DMS114 treated with DMSO at 0.1 percent for 48 hours (cell line): ENCODE results near the gene RBM14.
"Not testable (repeated sequence)": the region's sequence is repeated elsewhere in the genome, so short reads cannot be mapped to it uniquely, and the experiment has no call there.

ENCODE experiments used
- DNase-seq: peaks from one replicate; lab custom pipeline; 2025; ENCODE audit not compliant: unreplicated experiment; lab: John Stamatoyannopoulos, UW

RBM14 gene

GRCh38 chr11:66631883-66632282, 15.5 kb downstream of the RBM14 start:
- DNase-seq: no peak

GRCh38 chr11:66632952-66633351, 16.5 kb downstream of the RBM14 start:
- DNase-seq: no peak

- DNase-seq: no peak
Measured at GRCh38 chr11:66636411-66636810, 20.0 kb downstream of the RBM14 start.

DNA sequence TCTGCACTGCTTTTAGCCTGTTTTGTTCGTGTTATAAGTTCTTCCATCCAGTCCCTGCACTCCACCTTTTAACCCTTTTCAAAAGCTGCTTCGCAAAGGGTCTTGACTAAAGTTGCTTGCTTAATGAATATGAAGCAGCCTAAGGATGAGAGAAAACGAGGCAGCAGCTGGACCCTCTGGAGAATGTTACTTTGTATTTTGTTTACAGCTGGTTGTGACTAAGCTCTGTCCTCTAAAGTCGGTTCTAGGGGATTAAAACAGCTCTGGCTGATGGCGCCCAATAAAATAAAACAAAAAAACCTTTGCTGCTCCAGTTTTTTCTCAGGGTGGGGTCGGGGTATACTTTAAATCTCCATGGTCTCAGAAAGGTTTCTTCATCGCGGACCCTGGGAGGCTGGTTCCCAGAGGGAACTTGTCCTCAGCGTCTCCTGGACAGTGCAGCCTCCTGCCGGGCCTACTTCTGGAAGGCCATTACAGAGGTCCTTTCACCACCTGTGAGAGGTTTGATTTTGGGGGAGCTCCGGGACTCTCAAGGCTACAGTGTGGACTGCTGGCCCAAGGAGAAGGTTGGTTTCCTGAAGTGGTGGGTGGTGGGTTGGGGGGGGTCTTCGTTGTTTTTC, 21.2 kb downstream of the RBM14 start:
- DNase-seq: peak; percentile 49

DNA sequence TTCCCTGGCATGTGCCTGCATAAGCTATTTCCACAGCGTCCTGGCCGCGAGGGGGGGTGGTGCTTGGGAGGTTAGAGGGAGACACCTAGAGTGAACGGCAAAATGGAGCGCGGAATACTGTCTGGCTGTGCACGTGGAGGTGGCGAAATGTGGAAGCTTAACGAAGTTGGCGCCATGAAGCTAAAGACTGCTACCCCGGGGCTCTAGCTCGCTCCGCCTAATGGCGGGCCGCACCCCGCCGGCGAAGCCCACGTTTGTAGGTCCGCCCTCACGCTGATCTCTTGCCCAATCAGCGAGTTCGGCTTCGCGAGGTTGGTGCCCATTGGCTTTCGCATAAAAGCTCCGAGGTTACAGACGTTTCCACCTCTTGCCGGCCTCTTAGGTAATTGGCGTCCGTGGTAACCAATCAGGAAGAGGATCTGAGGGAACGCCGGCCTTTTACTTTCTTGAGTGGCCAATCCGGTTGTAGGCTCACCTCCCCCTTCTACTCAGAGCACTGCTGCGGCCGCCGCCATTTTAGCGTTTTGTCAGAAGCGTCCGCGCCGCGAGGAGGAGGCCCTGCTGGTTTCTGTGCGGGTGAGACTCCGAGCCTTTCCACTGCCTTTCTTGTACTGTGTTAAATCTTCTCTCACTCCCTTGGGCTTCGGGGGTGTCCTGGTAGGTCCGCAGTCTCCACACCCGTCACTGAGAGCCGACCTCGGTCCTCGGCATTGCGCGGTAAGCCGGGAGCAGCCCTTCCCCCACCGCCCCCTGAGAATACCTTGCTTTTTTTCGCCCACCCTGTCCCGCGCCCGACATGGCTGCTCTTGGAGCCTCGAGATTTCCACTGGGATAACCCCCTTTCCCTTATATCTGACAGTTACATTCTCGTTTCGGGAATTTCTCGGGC, 22.0 kb downstream of the RBM14 start, which contains the start of gene RBM4:
TSS of gene RBM4 (plus strand) at position 527 of the 889 bp plus-strand sequence. CDS start 1,009 bp downstream, outside the sequence.
- DNase-seq: peak; percentile 100

- no peak for DNase-seq
Measured at GRCh38 chr11:66639066-66639813, 22.8 kb downstream of the RBM14 start.

- DNase-seq: not testable (repeated sequence)
Measured at GRCh38 chr11:66639814-66640340, 23.4 kb downstream of the RBM14 start.

DNA sequence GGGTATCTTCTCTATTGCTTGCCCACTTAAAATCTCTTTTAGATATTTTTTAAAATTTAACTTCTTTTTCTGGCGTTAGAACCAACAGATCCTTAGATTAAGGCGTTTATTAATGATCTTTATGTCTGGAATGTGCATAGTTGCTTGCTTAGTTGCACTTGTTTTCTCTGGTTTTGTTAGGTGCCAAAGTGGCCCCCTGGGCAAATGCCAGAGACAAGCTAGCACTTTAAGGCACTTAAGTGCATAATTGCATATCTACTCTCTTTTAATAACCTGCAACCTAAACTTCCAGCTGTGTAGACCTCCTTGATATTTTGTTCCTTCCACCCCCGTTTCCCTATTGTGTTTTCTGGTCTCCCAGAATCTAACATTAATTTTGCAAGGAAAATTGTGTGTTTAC, 25.4 kb downstream of the RBM14 start:
- no peak for DNase-seq

DNA sequence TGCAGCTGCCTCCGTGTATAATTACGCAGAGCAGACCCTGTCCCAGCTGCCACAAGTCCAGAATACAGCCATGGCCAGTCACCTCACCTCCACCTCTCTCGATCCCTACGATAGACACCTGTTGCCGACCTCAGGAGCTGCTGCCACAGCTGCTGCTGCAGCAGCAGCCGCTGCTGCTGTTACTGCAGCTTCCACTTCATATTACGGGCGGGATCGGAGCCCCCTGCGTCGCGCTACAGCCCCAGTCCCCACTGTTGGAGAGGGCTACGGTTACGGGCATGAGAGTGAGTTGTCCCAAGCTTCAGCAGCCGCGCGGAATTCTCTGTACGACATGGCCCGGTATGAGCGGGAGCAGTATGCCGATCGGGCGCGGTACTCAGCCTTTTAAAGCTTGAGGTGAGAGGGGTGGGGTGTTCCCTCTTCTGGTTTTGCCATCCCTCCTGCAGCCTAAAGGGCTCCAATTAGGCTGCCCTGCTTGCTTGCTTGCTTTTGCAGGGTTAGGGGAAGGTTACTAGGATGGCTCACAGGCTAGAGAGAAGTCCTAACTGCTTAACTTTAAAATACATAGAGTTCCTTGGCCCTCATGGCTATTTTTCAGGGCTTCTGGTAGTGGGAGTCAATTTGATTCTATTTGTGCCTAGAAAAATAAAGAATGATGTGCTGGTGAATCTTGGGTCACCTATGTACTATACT, 27.5 kb downstream of the RBM14 start:
- DNase-seq: no peak

- no peak for DNase-seq
Measured at GRCh38 chr11:66646828-66647227, 30.4 kb downstream of the RBM14 start.

GRCh38 chr11:66649903-66650302, 33.5 kb downstream of the RBM14 start:
- no peak for DNase-seq

DNA sequence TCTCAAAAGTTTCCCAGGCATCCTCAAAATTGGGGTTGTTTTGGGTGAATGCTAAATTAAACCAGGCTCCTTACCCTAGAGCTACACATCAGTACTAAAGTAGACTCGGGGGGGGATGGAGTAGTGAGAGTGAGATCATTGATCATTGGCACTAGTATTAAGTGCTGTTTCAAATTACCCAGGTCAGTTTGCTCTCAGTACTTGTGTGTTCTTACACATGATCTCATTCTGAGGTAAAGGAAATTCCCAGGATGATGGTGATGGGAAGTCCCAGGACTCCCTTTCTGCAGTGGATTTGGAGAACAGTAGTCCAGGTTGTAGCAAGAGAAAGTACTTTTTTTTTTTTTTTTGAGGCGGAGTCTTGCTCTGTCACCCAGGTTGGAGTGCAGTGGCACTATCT, 34.6 kb downstream of the RBM14 start:
- no peak for DNase-seq

GRCh38 chr11:66652651-66653050, 36.2 kb downstream of the RBM14 start:
- DNase-seq: no peak

- no peak for DNase-seq
Measured at GRCh38 chr11:66653123-66653522, 36.7 kb downstream of the RBM14 start.

DNA sequence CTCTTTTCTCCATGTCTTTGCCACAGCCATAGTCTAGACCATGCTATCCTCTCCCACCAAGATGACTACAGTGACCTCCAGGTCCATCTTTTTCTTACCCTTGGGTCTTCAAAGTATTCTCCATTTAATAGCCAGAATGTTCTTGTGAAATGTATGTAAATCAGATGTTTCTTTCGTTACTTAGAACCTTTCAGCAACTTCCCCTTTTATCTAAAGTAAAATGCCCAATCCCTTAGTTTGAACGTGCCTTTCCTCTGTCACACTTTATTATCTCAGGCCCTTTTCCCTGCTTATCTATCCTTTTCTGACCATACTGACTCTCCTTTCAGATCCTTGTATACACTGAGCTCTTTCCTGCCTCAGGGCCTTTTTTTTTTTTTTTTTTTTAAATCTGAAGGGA, 43.3 kb downstream of the RBM14 start:
- DNase-seq: no peak

DNA sequence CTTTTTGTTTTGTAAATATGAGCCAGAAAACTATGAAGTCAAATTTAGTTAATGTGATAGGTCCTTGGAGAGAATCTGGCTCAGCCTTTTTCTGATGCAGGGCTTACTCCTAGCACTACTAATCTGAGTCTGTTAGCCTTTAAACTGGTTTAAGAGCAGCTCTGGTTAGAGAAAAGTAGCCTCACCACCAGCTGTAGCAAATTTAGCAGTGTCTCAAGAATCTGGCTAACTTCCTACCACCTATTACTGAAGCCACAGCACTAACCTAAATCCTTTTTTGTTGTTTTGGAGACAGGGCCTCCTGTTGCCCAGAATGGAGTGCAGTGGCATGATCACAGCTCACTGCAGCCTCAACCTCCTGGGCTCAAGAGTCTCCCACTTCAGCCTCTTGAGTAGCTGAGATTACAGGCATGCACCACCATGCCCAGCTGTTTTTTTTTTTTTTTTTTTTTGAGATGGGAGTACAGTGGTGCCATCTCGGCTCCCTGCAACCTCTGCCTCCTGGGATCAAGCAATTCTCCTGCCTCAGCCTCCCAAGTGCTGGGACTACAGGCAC, 47.4 kb downstream of the RBM14 start:
- DNase-seq: no peak

- DNase-seq: no peak
Measured at GRCh38 chr11:66665369-66665768, 48.9 kb downstream of the RBM14 start.

DNA sequence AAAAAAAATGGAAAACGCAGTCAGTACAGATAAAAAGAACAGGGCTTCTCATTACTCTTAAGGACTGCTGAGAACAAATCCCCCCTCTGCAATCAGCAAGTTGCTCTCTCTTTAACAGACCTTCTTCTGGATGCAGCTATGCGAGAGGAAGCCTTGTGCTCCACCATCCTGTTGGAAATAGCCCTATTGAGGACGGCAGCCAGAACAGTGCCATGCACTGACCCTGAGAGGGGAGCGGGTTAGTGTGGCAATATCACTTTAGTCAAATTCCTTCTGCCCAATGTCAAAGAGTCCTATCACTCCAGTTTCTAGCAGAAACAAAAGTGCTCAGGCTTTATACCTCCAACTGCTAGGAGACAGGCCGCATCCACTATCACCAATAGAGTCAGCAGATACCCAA, 54.4 kb downstream of the RBM14 start:
- no peak for DNase-seq

GRCh38 chr11:66674964-66675602, 58.7 kb downstream of the RBM14 start:
- no peak for DNase-seq
